GM12891 (cell line): ENCODE data around the gene RNF212B.
"Not testable (repeated sequence)": the region's sequence is repeated elsewhere in the genome, so short reads cannot be mapped to it uniquely, and the experiment has no call there.

Experiments
- DNase-seq: peaks from one replicate; pipeline ENCODE4 v3.0.0; 2011; ENCODE audit warnings: low spot score; ENCODE audit not compliant: insufficient read length
- FAIRE-seq: peaks from 2 replicates; lab custom pipeline; 2011; peaks lifted over from hg19 to GRCh38; lab: Jason Lieb, UNC
- PAX5 ChIP-seq: IDR thresholded peaks from 2 replicates; pipeline ENCODE4 v1.6.1; 2011; ENCODE audit warnings: low read length, moderate library complexity, mild to moderate bottlenecking; ENCODE audit not compliant: insufficient read depth, severe bottlenecking
- POLR2A ChIP-seq: IDR thresholded peaks from 2 replicates; pipeline ENCODE4 v1.6.1; 2011; ENCODE audit warnings: low read depth, low read length, control low read depth
- POLR2AphosphoS5 ChIP-seq: IDR thresholded peaks from 2 replicates; pipeline ENCODE4 v1.6.1; 2011; ENCODE audit warnings: low read depth, low read length, control low read depth
- POU2F2 ChIP-seq: IDR thresholded peaks from 2 replicates; pipeline ENCODE4 v1.6.1; 2011; ENCODE audit warnings: low read depth, mild to moderate bottlenecking, control low read depth, low read length, moderate library complexity
- SPI1 ChIP-seq: IDR thresholded peaks from 2 replicates; pipeline ENCODE4 v1.6.1; 2011; ENCODE audit warnings: low read depth, low read length, control low read depth
- TAF1 ChIP-seq: IDR thresholded peaks from 2 replicates; pipeline ENCODE4 v1.6.1; 2011; ENCODE audit warnings: low read depth, low read length, control low read depth

The RNF212B gene

DNA sequence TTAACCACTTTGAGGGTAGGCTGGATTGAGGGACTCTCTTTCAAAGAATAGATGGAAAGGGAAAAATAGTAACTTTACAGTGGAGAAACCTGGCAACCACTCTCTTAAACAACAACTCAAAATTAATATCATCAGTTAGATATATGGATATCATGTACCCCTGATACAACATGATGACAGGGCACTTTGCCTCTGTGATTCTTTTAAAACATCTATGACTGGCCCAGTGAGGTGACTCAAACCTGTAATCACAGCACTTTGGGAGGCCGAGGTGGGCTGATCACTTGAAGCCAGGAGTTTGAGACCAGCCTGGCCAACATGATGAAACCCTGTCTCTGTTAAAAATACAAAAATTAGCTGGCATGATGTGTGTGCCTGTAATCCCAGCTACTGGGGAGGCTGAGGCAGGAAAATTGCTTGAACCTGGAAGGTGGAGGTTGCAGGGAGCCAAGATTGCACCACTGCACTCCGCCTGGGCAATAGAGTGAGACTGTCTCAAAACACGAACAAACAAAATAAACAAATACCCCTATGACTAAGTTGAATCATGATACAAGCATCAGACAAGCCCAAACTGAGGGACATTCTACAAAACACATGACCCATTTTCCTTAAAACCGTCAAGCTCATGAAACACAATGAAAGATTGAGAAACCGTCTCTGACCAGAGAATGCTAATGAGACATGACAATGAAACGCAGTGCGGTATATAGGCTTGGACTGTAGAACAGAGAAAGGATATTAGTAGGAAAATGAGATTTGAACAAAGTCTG lies 27.9 kb upstream of the RNF212B start:
- TF ChIP-seq TAF1 (no peak), PAX5 (no peak), SPI1 (no peak)
- no peak for FAIRE-seq

DNA sequence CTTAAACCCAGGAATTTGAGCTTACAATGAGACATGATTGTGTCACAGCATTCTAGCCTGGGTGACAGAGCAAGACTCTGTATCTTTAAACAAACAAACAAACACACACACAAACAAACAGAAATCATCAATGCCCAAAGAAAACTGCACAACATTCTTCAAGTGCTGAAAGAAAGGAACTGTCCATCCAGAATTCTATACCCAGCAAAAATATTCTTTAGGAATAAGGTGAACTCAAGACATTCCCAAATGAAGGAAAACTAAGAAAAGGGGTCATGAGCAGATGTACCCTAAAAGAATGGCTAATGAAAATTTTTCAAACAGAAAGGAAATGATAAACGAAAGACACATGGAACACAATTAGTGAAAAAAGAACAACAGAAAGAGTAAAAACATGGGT lies 22.3 kb upstream of the RNF212B start:
- FAIRE-seq (no peak), DNase-seq (no peak)
- TF ChIP-seq SPI1 (no peak), POLR2A (no peak), POLR2AphosphoS5 (no peak), PAX5 (no peak), TAF1 (no peak), POU2F2 (no peak)

More for the DNA sequence above, 27.9 kb upstream of the RNF212B start:
- DNase-seq = no peak

- DNase-seq (no peak), FAIRE-seq (no peak)
- TF ChIP-seq POLR2AphosphoS5 (no peak), POU2F2 (no peak)
These were observed 20.4 kb upstream of the RNF212B start for GRCh38 chr14:23217032-23218020.

DNA sequence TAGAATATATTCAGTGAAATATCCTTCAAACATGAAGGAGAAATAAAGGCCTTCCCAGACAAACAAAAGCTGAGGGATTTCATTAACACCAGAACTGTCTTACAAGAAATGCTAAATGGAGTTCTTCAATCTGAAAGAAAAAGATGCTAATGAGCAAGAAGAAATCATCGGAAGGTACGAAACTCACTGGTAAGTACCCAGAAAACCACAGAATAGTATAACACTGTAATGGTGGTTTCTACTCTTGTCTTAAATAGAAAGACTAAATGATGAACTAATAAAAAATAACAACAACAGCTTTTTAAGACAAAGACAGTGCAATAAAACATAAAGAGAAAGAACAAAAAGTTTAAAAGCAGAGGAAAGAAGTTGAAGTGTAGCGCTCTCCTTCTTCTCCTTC lies 18.7 kb upstream of the RNF212B start:
- no peak for TF ChIP-seq POU2F2
- TF ChIP-seq PAX5 = no peak
- TF ChIP-seq POLR2AphosphoS5 = no peak
- TF ChIP-seq SPI1 = no peak
- no peak for TF ChIP-seq POLR2A
- no peak for TF ChIP-seq TAF1
- DNase-seq = no peak
- FAIRE-seq = no peak

DNA sequence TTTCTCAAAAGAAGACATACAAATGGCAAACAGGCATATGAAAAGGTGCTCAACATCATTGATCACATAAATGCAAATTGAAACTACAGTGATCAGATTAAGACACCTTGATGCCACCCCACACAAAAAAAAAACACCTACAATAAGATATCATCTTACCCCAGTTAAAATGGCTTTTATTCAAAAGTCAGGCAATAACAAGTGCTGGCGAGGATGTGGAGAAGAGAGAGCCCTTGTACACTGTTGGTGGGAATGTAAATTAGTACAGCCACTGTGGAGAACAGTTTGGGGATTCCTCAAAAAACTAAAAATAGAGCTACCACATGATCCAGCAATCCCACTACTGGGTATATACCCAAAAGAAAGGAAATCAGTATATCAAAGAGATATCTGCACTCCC lies 12.8 kb upstream of the RNF212B start:
- DNase-seq, FAIRE-seq: not testable (repeated sequence)

GRCh38 chr14:23227566-23227965 lies 10.2 kb upstream of the RNF212B start:
- DNase-seq (no peak), FAIRE-seq (no peak)
- no peak for TF ChIP-seq POLR2A
- TF ChIP-seq POU2F2 = no peak
- no peak for TF ChIP-seq PAX5
- no peak for TF ChIP-seq SPI1
- TF ChIP-seq TAF1 = no peak
- no peak for TF ChIP-seq POLR2AphosphoS5

GRCh38 chr14:23228812-23229211 lies 8.9 kb upstream of the RNF212B start:
- FAIRE-seq = no peak
- TF ChIP-seq PAX5 = no peak
- no peak for TF ChIP-seq POLR2AphosphoS5
- no peak for TF ChIP-seq POU2F2
- TF ChIP-seq POLR2A = no peak
- no peak for TF ChIP-seq SPI1
- TF ChIP-seq TAF1 = no peak
- no peak for DNase-seq

- not testable (repeated sequence) for FAIRE-seq, DNase-seq
These were observed 5.4 kb upstream of the RNF212B start for GRCh38 chr14:23232241-23232808.

GRCh38 chr14:23240661-23241060 lies 2.9 kb downstream of the RNF212B start:
- TF ChIP-seq SPI1 (peak; percentile 93), TAF1 (no peak)
- FAIRE-seq = no peak
- DNase-seq = no peak

- DNase-seq, FAIRE-seq: not testable (repeated sequence)
These were observed 3.5 kb downstream of the RNF212B start for GRCh38 chr14:23241061-23241715.

DNA sequence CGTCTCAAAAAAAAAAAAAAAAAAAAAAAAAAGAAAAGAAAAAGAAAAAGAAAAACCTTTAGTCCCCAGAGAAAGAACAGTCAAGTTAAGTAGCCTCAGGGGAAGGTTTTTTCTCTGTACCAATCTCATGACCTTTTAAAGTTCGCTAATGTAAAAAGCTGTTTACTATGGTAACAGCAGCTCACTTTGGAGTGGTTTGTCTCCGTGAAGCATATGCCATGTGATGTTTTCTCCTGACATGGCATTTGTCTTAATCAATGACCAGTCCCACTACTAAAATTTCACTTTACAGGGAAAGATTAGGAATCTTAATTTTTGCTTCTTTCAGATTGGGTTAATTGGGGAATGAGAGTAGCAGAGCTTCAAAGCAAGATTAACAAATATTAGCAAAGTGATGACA lies 4.3 kb downstream of the RNF212B start:
- FAIRE-seq (no peak), DNase-seq (no peak)
- TF ChIP-seq POLR2AphosphoS5 (no peak), TAF1 (no peak), POLR2A (no peak), SPI1 (no peak), POU2F2 (no peak), PAX5 (no peak)
